Measurements from ENCODE around the gene ABLIM3.
"Not testable (repeated sequence)": the region's sequence is repeated elsewhere in the genome, so short reads cannot be mapped to it uniquely, and the experiment has no call there.

The ABLIM3 gene

GRCh38 chr5:149160291-149160787, 19.0 kb downstream of the ABLIM3 start:
- no peak for FAIRE-seq

DNA sequence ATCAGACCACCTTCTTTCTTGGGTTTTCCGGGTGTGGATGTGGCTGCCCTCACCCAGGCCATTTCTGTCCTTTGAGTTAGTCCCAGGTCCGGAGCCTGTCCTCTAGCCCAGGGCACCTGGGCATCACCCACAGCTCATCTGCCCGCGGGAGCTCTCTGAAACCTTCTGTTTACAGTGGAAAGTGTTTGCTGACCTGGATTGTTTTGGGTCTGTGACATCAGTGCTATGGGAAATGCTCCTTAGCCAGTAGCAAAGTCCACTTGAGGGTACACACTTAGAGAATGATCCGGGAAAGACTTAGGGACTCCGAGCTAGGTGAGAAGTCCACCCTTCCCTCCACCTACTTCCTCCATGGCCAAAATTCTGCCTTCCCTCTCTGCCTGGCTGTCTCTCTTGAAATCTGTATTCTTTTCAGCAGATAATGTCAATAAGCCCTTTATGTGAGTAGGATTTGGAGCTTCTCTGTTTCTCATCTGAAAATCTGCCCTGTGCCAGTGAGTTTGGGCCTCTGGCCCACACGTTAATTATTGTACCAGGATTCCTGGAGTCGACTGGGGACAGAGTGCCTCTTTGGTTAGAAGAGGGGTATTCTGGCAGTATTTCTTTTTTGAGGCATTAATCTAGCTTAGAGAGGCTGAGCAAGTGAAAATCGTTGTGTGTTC, 19.9 kb downstream of the ABLIM3 start:
- FAIRE-seq, result no peak

- FAIRE-seq, result no peak
Measured at GRCh38 chr5:149161850-149162249, 20.6 kb downstream of the ABLIM3 start.

DNA sequence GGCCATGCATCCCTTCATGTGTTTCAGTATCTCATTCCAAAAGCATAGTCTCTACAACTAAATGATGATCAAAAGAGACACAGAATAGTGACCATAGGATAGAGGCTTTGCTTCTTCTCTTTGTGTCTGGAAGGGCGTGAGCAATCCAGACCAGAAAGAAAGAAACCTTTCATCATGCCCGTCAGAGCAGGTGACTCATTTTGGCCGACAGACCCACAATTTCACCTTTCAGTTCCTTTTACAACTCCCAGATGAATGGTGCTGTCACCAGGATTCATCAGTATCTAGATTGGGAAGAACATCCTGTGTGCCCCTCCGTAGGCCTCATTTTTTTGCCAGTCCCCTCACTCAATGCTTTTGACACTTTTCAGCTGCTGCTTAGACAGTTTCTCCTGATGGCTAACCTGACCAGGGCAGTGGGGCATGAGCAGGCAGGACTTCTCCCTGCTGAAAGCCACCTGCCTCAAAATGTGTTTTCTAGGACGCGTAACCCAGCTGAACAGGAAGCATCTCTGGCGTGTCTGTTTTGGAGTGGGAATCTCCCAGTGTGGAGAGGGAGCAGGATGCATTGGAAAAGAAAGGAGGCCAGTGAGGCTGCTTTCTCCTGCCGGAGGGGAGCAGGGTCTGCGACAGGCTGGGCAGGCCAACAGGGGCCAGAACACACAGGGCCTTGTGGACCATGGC, 21.2 kb downstream of the ABLIM3 start:
- FAIRE-seq, result no peak

DNA sequence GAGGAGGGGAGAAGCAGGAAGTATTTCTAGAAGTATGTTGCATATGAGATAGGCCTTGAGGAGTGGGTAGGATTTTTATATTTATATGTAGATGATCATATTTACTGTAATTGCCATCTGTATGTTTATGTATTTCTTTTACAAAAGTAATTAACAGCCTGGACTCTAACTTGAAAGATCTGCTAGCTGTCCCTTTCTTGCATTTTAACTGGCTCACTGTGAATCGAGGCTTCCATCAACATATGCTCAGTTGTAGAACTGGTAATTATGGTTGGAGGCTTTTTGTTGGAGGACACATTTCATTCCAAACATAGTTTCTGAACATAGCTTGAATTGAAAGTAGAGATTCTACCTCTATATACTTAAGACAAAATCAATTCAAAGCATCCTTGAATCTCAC, 23.4 kb downstream of the ABLIM3 start:
- FAIRE-seq, result no peak

- no peak for FAIRE-seq
Measured at GRCh38 chr5:149166128-149166527, 24.8 kb downstream of the ABLIM3 start.

GRCh38 chr5:149166591-149167100, 25.4 kb downstream of the ABLIM3 start:
- FAIRE-seq, result no peak

GRCh38 chr5:149168276-149168906, 27.1 kb downstream of the ABLIM3 start:
- no peak for FAIRE-seq

- no peak for FAIRE-seq
Measured at GRCh38 chr5:149170299-149170698, 29.0 kb downstream of the ABLIM3 start.

DNA sequence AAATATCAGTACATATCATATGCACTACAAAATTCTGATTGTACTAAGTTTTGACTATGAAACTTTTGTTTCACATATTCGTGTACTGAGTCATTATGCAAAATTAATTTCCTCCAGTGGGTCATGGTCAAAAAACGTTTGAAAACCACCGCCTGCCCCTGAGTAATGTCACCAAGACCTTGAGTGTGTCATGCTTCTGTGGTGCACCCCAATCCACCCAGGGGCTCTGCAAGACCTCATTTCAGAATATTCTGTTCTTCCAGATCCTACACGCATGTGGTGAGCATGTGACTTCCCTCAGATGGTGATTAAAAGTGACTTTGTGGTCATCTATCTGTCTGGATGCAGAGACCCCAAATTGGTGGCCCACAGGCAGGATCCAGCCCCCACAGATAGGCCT, 31.0 kb downstream of the ABLIM3 start:
- FAIRE-seq, result no peak

GRCh38 chr5:149172709-149173505, 31.6 kb downstream of the ABLIM3 start:
- FAIRE-seq, result no peak

DNA sequence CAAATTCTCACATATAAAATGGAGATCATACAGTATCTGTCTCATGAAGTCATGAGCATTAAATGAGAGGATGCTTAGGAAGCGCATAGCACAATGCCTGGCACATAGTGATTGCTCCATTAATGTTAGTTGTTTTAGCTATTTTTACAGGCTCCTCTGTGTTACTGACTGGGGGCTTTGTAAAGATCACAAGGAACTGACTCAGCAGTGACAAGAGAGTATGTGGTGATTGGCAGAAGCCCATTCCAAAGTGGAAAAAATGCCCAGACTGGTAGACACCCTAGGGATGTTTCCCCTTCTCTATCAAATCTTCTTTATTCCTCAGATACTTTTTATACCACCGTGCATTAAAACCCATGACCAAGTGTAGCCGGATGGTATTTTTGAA, 33.5 kb downstream of the ABLIM3 start:
- no peak for FAIRE-seq

- no peak for FAIRE-seq
Measured at GRCh38 chr5:149175346-149176105, 34.2 kb downstream of the ABLIM3 start.

DNA sequence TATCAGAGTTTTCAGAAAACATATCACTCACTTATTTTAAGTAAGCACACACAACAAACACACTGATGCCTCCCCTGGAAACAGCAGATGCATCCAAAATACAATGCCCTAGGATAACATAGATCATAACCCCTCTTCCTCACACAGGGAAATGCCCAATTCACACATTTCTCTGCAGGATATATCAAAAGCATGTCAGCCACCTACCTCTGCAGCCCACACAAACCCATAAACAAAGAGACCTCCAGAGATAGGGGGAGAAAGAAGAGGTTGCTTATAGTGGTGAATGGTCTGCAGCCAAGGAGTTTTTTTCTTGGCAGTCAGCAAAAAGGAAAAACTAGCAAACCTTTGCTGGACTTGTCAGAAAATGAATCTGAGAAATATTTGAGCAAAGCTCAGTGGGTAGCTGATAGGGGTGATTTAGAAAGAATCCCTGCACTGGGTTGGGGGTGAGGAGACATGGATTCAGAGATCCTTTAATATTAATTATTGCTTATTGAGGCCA, 36.1 kb downstream of the ABLIM3 start:
- FAIRE-seq, result no peak

GRCh38 chr5:149177911-149178565, 36.7 kb downstream of the ABLIM3 start:
- FAIRE-seq, result no peak

GRCh38 chr5:149181732-149182131, 40.4 kb downstream of the ABLIM3 start:
- no peak for FAIRE-seq

DNA sequence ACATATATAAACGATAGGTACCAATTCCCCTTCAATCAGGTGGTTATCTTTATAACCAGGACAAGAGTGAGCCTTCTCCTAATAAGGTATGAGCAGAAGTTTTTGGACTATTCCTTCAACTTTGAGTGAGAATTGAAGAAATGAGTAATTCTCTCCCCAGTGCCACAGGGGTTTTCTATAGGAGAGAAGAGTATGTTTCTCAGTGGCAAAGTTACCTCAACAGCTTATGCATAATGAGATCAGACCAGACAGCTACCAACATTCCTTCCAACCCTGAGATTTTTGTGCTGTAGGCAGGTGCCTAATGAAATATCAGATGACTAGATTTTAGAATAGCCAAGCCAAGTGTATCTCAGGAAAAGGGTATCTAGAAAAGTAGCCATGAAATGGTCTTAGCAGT, 40.9 kb downstream of the ABLIM3 start:
- FAIRE-seq, result no peak

DNA sequence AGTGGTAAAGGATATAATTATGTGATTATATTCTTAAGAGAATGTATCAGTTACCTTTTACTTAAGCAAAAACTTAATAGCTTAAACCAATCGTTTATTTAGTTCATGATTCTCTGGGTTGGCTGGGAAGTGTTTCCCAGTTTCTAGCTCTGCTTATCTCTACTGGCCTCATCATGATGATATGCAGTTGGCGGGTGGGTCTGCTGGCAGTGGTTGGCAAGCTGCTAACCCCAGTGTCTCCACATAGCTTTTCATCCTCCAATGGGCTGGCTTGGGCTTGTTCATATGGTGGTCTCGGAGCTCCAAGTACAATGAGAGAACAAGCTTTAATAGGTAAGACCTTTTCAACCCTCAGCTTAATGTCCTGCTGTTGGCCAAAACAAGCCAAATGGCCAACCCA, 43.8 kb downstream of the ABLIM3 start:
- no peak for FAIRE-seq

DNA sequence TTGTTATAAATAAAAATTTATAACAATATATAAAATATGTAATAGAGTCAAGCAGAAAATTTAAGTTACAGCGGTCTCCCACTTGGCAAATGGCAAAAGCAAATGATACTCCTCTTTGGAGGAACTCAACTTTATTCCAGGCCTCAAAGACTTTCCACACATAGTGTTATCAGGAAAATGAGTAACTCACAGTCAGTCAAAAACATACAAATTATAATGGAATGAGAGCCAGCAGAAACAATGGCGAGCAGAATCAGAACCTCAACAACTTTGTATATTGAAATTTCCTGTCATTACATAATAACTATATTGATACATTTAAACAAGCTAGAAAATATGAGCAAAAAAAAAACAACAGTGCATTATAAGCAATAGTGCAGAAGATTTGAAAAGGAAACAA, 45.2 kb downstream of the ABLIM3 start:
- FAIRE-seq, result no peak

DNA sequence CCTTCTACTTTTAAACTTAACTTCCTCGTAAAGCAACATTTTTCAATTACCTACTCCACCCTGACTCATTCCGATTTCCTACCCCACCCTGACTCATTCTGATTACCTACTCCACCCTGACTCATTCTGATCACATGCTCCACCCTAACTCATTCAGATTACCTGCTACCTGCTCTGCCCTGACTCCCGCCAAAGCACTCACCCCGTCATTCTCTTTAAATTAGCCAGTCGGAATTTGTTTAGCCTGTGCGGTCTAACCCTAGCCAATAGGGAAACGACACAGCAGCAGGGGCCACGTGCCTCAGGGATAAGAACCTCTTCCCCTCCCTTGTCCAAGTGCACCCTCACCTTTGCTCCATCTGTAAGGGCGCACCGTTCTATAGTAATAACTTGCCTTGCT, 46.3 kb downstream of the ABLIM3 start:
- not testable (repeated sequence) for FAIRE-seq

DNA sequence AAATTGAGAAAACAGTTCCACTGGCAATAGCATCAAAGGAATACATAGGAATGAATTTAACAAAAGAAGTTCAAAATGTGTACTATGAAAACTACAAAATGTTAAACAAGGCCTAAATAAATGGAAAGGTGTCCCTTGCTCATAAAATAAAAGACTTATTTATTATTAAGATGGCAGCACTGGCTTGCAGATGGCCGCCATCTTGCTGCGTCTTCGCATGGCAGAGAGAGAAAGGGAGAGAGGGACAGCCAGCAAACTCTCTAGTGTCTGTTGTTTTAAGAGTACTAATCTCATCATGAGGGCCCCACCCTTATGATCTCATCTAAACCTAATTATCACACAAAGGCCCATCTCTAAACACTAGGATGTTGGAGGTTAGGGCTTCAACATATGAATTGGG, 47.1 kb downstream of the ABLIM3 start:
- no peak for FAIRE-seq
